Omental fat pad (tissue), 4 donors: ENCODE results near the gene OR52E1. TPM values are rescaled to one million over a fixed set of nuclear protein-coding genes. Genes with fewer than 3 reads are reported as not detected.

Experiments
- ATAC-seq: fragments of 150-250 bp; one replicate; pipeline ENCODE4 v1.9.1; 2016; ENCODE audit warnings: mild to moderate bottlenecking, moderate library complexity; ENCODE audit not compliant: low FRiP score
- DNase-seq: peaks from one replicate; pipeline ENCODE4 v3.0.0-alpha.2; 2019; ENCODE audit warnings: low spot score
- total RNA-seq, 4 donors: library from RNA; depleted of rRNA; stranded (reverse); fragments of >200 nt; gene quantifications; one replicate each; pipeline ENCODE4 v1.1.0, GENCODE V29; 2016
- TF ChIP-seq, protein P1 (sequence below), 3 donors: fragments of 450-650 bp; IDR thresholded peaks; one replicate each; pipeline ENCODE4 v1.5.1; 2016 to 2017; ENCODE audit warnings: antibody characterized with exemption in 3 of 3, mild to moderate bottlenecking in 3 of 3, moderate library complexity in 2 of 3

The OR52E1 gene
- total RNA-seq, 4 donors from 2014 or later = not detected

GRCh38 chr11:5081405-5081804, 12.0 kb downstream of the OR52E1 start:
- ATAC-seq = no peak
- TF ChIP-seq, protein P1, sequence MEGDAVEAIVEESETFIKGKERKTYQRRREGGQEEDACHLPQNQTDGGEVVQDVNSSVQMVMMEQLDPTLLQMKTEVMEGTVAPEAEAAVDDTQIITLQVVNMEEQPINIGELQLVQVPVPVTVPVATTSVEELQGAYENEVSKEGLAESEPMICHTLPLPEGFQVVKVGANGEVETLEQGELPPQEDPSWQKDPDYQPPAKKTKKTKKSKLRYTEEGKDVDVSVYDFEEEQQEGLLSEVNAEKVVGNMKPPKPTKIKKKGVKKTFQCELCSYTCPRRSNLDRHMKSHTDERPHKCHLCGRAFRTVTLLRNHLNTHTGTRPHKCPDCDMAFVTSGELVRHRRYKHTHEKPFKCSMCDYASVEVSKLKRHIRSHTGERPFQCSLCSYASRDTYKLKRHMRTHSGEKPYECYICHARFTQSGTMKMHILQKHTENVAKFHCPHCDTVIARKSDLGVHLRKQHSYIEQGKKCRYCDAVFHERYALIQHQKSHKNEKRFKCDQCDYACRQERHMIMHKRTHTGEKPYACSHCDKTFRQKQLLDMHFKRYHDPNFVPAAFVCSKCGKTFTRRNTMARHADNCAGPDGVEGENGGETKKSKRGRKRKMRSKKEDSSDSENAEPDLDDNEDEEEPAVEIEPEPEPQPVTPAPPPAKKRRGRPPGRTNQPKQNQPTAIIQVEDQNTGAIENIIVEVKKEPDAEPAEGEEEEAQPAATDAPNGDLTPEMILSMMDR (IDR thresholded peaks at IDR 0.05) = no peak

DNA sequence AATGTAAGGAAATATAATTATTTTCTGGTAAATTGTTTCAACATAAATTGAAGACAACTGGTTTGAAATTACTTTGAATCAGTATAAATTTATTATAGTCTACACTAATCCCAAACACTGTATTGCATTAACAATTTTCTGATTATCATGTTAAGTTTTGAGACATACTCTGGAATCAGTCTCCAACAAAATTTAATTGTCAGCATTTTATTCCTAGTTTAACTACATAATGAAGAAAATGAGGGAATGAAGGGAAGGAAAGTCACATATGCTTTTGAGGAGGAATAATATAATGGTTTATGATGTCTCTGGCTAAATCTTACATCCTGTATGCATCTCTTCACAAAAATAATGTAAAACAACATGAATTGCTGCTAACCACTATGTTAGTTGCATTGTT, 14.2 kb downstream of the OR52E1 start:
- ATAC-seq = no peak
- TF ChIP-seq, protein P1 (IDR thresholded peaks at IDR 0.05) = no peak
- no peak for DNase-seq

More at GRCh38 chr11:5081405-5081804, 12.0 kb downstream of the OR52E1 start:
- DNase-seq = no peak

DNA sequence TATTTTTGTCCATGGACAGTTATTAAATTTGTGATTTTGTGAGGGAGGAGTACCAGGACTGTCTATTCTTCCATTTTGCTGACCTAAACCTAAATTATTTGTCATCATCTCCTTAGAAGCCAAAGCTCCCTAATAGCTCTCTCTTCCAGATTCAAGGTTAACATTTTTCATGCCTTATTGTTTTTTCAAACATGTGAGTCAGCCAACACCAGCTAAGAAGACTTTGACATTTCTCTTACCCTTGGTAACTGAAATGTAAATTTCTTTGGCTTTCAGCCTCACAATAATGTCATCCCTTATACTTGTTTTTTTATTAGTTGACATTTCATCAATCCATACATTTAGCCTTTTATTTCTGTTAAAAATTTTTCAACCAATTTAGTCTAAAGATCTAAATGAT, 19.2 kb downstream of the OR52E1 start:
- TF ChIP-seq, protein P1 (IDR thresholded peaks at IDR 0.05) = no peak
- DNase-seq = no peak
- ATAC-seq = no peak

DNA sequence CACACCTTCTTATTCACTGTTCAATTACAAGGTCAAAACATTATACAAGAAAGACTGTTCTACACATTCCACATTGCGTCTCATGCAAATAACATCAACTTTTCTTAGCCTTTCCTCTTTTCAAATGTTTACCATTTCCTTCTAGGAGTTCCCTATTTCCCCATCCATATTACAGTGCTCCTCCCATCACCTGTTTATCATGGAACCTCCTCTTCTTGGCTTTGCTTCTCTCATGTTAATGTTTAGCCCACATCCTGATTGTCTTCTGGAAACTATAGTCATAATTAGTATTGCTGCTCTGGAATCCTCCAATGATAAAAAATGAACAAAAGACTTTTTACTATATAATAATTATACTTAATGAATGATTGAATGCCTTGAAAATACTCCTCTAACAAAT, 21.3 kb downstream of the OR52E1 start:
- TF ChIP-seq, protein P1 (IDR thresholded peaks at IDR 0.05) = no peak

GRCh38 chr11:5092821-5093585, 23.6 kb downstream of the OR52E1 start:
- TF ChIP-seq, protein P1 (IDR thresholded peaks at IDR 0.05) = no peak
- ATAC-seq = no peak
- DNase-seq = no peak

More for the DNA sequence above, 21.3 kb downstream of the OR52E1 start:
- no peak for DNase-seq
- no peak for ATAC-seq

DNA sequence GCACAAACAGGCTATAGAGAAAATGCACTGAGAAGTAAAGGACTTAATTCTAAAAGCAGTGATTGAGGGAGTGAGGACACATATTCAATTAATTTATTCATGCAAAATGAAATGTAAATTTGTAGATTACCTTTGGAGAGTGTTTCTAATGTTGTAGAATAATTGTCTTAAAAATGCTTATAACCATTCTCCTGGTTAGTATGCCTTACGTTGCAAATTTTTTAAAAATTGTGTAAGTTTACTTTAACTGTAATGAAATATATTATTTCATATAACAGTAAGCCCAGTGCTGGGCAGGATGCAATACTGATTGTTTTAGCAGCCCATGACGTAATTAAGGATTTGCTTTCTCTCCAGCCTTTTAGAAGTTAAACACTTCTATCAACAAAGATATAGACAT, 26.6 kb downstream of the OR52E1 start:
- TF ChIP-seq, protein P1 (IDR thresholded peaks at IDR 0.05) = no peak
- ATAC-seq = no peak
- DNase-seq = no peak

- ATAC-seq (no peak), DNase-seq (no peak)
- TF ChIP-seq, protein P1 (IDR thresholded peaks at IDR 0.05) = no peak
These were observed 32.9 kb downstream of the OR52E1 start for GRCh38 chr11:5102246-5102645.
